ENCODE data around the gene EHD4.

Gene EHD4

DNA sequence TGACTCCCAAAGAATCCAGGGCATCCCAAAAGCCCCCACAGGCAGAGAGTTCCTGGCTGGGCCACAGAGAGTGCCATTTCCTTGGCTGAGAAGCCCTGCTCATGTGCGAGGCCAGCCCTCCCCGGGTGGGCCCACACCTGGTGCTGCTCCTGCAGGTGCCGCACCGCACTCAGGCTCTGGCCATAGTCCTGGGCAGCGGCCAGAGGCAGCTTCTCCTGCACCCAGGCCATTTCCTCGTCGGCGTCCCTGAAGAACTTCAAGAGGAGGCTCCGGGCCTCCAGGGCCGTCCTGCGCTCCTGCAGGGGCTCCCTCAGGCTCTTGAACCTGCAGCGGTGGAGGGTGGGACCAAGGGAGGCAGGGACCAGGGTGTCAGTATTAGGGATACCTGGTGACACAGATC, 115.6 kb downstream of the EHD4 start:
- TF ChIP-seq, protein P1, sequence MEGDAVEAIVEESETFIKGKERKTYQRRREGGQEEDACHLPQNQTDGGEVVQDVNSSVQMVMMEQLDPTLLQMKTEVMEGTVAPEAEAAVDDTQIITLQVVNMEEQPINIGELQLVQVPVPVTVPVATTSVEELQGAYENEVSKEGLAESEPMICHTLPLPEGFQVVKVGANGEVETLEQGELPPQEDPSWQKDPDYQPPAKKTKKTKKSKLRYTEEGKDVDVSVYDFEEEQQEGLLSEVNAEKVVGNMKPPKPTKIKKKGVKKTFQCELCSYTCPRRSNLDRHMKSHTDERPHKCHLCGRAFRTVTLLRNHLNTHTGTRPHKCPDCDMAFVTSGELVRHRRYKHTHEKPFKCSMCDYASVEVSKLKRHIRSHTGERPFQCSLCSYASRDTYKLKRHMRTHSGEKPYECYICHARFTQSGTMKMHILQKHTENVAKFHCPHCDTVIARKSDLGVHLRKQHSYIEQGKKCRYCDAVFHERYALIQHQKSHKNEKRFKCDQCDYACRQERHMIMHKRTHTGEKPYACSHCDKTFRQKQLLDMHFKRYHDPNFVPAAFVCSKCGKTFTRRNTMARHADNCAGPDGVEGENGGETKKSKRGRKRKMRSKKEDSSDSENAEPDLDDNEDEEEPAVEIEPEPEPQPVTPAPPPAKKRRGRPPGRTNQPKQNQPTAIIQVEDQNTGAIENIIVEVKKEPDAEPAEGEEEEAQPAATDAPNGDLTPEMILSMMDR (IDR thresholded peaks at IDR 0.05; ENCODE audit: borderline replicate concordance, extremely low read depth, low read length, poor library complexity, severe bottlenecking): no peak
- no peak for TF ChIP-seq EZH2 (IDR thresholded peaks at IDR 0.05; ENCODE audit: borderline replicate concordance, low read depth, low read length, severe bottlenecking)
- DNase-seq: no peak
- H4K20me1 ChIP-seq (ENCODE audit: insufficient read depth, low read length): no peaks in the 10 kb centered on the region
- no peaks in the 10 kb centered on the region for H3K36me3 ChIP-seq (ENCODE audit: insufficient read depth, low read length)
- no peak overlapping the region for H3K27ac ChIP-seq (ENCODE audit: low read length)
- no peaks in the 10 kb centered on the region for H3K4me1 ChIP-seq (ENCODE audit: insufficient read depth, low read length)
- H3K27me3 ChIP-seq (ENCODE audit: insufficient read depth, low read length, poor library complexity): no peaks in the 10 kb centered on the region
- H3K9ac ChIP-seq (ENCODE audit: low read depth, low read length): no peak overlapping the region
- no peak for ATAC-seq (ENCODE audit: insufficient read depth, low read depth)
- H2AFZ ChIP-seq (ENCODE audit: low read depth, low read length): no peak overlapping the region
- H3K79me2 ChIP-seq (ENCODE audit: insufficient read depth, low read length): no peaks in the 10 kb centered on the region
- H3K4me3 ChIP-seq (ENCODE audit: low read depth in 1 of 2, low read length in 2 of 2): no peak overlapping the region
- no peak overlapping the region for H3K4me2 ChIP-seq (ENCODE audit: insufficient read depth, low read length)
- H3K9me3 ChIP-seq (ENCODE audit: insufficient read depth, low read length, severe bottlenecking): no peaks in the 10 kb centered on the region

DNA sequence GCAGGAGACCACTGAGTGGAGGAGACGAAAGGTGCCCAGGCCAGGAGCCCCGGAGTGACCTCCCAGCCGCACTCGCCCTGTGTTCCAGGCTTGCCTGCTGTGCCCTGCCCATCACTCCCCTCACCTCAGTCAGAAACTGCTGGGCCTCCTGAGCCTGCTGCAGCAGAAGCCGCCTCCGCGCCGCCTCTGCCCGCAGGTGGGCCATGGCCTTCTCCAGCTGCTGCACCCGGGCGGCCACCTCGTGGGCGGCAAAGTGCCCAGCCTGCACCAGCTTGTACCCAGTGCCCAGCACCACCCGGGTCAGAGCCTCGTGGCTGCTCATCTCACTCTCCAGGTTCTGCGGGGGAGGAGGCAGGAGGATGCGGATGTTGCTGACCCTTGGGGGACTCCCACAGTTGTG, 116.1 kb downstream of the EHD4 start:
- TF ChIP-seq, protein P1 (IDR thresholded peaks at IDR 0.05; ENCODE audit: borderline replicate concordance, extremely low read depth, low read length, poor library complexity, severe bottlenecking): no peak
- TF ChIP-seq EZH2 (IDR thresholded peaks at IDR 0.05; ENCODE audit: borderline replicate concordance, low read depth, low read length, severe bottlenecking): no peak
- H3K9ac ChIP-seq (ENCODE audit: low read depth, low read length): no peak overlapping the region
- H3K9me3 ChIP-seq (ENCODE audit: insufficient read depth, low read length, severe bottlenecking): no peaks in the 10 kb centered on the region
- no peaks in the 10 kb centered on the region for H3K36me3 ChIP-seq (ENCODE audit: insufficient read depth, low read length)
- no peaks in the 10 kb centered on the region for H3K79me2 ChIP-seq (ENCODE audit: insufficient read depth, low read length)
- no peak for ATAC-seq (ENCODE audit: insufficient read depth, low read depth)
- H3K27ac ChIP-seq (ENCODE audit: low read length): no peak overlapping the region
- no peaks in the 10 kb centered on the region for H3K27me3 ChIP-seq (ENCODE audit: insufficient read depth, low read length, poor library complexity)
- no peaks in the 10 kb centered on the region for H4K20me1 ChIP-seq (ENCODE audit: insufficient read depth, low read length)
- H3K4me2 ChIP-seq (ENCODE audit: insufficient read depth, low read length): no peak overlapping the region
- no peak overlapping the region for H2AFZ ChIP-seq (ENCODE audit: low read depth, low read length)
- H3K4me1 ChIP-seq (ENCODE audit: insufficient read depth, low read length): no peaks in the 10 kb centered on the region
- no peak for DNase-seq
- H3K4me3 ChIP-seq (ENCODE audit: low read depth in 1 of 2, low read length in 2 of 2): no peak overlapping the region

DNA sequence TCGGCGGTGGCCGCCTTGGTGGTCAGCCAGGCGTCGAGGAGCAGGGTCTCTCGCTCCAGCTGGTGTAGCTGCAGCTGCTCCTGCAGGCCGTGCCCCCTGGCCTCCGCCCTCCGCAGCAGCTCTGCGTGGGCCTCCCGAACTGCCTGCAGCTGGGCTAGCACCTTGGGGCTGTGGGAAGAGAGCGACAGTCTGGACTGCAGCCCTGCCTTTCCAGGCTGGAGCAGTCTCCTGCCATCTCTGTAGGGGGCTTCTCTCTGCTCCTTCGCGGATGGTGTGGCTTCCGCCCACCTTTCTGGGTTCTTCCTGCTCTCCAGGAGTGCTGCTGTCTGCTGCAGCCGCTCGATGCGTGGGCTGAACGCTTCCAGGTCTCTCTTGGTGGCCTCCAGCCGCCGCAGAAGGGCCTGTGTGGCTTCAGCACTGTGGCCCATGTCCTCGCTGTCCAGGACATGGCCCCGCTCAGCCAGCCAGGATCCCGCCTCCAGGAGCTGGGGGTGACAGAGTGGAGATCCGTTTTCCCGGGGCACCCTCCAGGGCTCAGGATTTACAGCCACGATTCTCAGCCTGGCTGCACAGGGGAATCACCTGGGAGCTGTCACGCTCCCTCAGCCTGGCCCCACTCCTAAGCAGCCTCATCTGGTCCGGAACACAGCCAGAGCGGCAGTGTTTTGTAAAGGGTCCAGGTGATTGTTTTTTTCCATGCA, 116.9 kb downstream of the EHD4 start:
- Histone ChIP-seq H3K36me3 (ENCODE audit: insufficient read depth, low read length) (no peaks in the 10 kb centered on the region), H3K9ac (ENCODE audit: low read depth, low read length) (no peak overlapping the region), H2AFZ (ENCODE audit: low read depth, low read length) (no peak overlapping the region), H3K4me1 (ENCODE audit: insufficient read depth, low read length) (no peaks in the 10 kb centered on the region), H3K27ac (ENCODE audit: low read length) (no peak overlapping the region), H3K27me3 (ENCODE audit: insufficient read depth, low read length, poor library complexity) (no peaks in the 10 kb centered on the region), H3K4me2 (ENCODE audit: insufficient read depth, low read length) (no peak overlapping the region), H3K4me3 (ENCODE audit: low read depth in 1 of 2, low read length in 2 of 2) (no peak overlapping the region), H4K20me1 (ENCODE audit: insufficient read depth, low read length) (no peaks in the 10 kb centered on the region), H3K79me2 (ENCODE audit: insufficient read depth, low read length) (no peaks in the 10 kb centered on the region), H3K9me3 (ENCODE audit: insufficient read depth, low read length, severe bottlenecking) (no peaks in the 10 kb centered on the region)
- no peak for ATAC-seq (ENCODE audit: insufficient read depth, low read depth)
- DNase-seq: no peak
- TF ChIP-seq EZH2 (IDR thresholded peaks at IDR 0.05; ENCODE audit: borderline replicate concordance, low read depth, low read length, severe bottlenecking): no peak
- TF ChIP-seq, protein P1 (IDR thresholded peaks at IDR 0.05; ENCODE audit: borderline replicate concordance, extremely low read depth, low read length, poor library complexity, severe bottlenecking): no peak

Measured in DND-41 (cell line).